Stimulated activated CD8-positive, alpha-beta memory T cell treated with anti-CD3 and anti-CD28 coated beads, Interleukin-7, amount 100 ng/mL, for 4 hours (primary cell): ENCODE data around the gene ANKRD23.
"Not testable (repeated sequence)": the region's sequence is repeated elsewhere in the genome, so short reads cannot be mapped to it uniquely, and the experiment has no call there.

Experiments used
- DNase-seq, 2 donors: peaks; one replicate each; pipeline ENCODE4 v3.0.0-alpha.2; 2020; ENCODE audit warnings: low read depth in 2 of 2

The ANKRD23 gene

GRCh38 chr2:96798733-96799622, 44.8 kb downstream of the ANKRD23 start:
- no peak for DNase-seq

GRCh38 chr2:96797066-96797625, 46.7 kb downstream of the ANKRD23 start:
- DNase-seq: no peak

- not testable (repeated sequence) for DNase-seq
Measured at GRCh38 chr2:96796497-96796896, 47.3 kb downstream of the ANKRD23 start.

GRCh38 chr2:96795076-96795475, 48.7 kb downstream of the ANKRD23 start:
- DNase-seq: no peak

- DNase-seq: no peak
Measured at GRCh38 chr2:96792772-96793749, 50.8 kb downstream of the ANKRD23 start.

- DNase-seq: no peak
Measured at GRCh38 chr2:96789245-96789617, 54.6 kb downstream of the ANKRD23 start.

- DNase-seq: no peak
Measured at GRCh38 chr2:96788442-96789244, 55.2 kb downstream of the ANKRD23 start.
